Measurements from ENCODE around the gene ODAD2.

ODAD2 gene

DNA sequence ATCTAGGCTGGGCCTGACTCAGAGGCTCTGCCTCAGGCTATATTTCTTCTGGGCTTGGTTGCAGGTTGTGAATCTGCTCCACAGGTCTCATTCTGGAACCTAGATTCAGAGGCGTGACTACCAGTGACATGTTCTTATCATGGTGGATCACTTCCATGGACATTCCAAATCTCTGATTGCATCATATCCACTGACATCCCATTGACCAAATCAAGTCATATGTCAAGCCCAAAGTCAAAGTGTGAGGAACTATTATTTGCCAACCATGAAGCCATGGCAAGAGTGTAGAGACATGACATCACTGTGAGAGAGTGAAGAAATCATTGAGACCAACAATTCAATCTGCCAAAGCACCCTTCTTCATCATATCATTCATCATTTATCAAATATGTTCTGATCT lies 11.9 kb upstream of the ODAD2 start:
- Histone ChIP-seq H3K9me2 (replicated peaks; ENCODE audit: low read depth, low read length) (no peaks in the 10 kb centered on the region), H3K36me3 (ENCODE audit: insufficient read depth, low read length) (no peaks in the 10 kb centered on the region), H3K9ac (ENCODE audit: low read depth, low read length, poor library complexity, severe bottlenecking) (no peak overlapping the region), H3K4me1 (ENCODE audit: insufficient read depth, low read length, poor library complexity, severe bottlenecking) (no peaks in the 10 kb centered on the region), H2AFZ (ENCODE audit: low read length) (no peak overlapping the region), H3K4me2 (ENCODE audit: low read depth, low read length, poor library complexity, severe bottlenecking) (no peak overlapping the region), H3F3A (ENCODE audit: low read depth) (no peaks in the 10 kb centered on the region), H3K79me2 (ENCODE audit: insufficient read depth, low read length) (no peaks in the 10 kb centered on the region), H4K20me1 (ENCODE audit: insufficient read depth, low read length, poor library complexity, severe bottlenecking) (no peaks in the 10 kb centered on the region), H3K4me3 (ENCODE audit: low read length, poor library complexity, severe bottlenecking) (no peak overlapping the region), H3K27me3 (ENCODE audit: insufficient read depth, low read length, poor library complexity, severe bottlenecking) (no peaks in the 10 kb centered on the region), H3K9me3 (ENCODE audit: insufficient read depth, low read depth, low read length) (no peaks in the 10 kb centered on the region)
- TF ChIP-seq EZH2phosphoT487 (IDR thresholded peaks at IDR 0.05; ENCODE audit: borderline replicate concordance): no peak

DNA sequence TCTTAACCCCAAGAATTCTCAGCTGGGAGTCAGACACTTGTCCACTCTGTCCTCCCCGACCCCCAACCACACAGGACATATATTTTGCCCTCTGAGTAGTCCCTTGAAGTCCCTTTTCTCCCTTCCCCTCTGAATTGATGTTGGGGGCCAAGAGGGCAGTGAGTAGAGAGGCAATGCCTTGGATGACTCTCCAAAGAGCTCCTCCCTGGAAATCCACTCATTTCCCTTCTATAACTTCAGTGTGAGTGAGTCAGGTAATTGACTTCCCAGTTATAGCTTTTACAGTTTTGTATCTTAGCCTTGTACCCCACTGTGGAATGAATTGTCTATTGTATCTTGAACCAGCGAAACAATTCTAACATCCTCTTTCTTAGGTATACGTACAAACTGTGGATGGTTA lies 9.2 kb upstream of the ODAD2 start:
- Histone ChIP-seq H3K27me3 (ENCODE audit: insufficient read depth, low read length, poor library complexity, severe bottlenecking) (no peaks in the 10 kb centered on the region), H3K4me1 (ENCODE audit: insufficient read depth, low read length, poor library complexity, severe bottlenecking) (no peaks in the 10 kb centered on the region), H3K9ac (ENCODE audit: low read depth, low read length, poor library complexity, severe bottlenecking) (no peak overlapping the region), H2AFZ (ENCODE audit: low read length) (no peak overlapping the region), H3K9me2 (replicated peaks; ENCODE audit: low read depth, low read length) (no peaks in the 10 kb centered on the region), H3K4me3 (ENCODE audit: low read length, poor library complexity, severe bottlenecking) (no peak overlapping the region), H3K36me3 (ENCODE audit: insufficient read depth, low read length) (no peaks in the 10 kb centered on the region), H3K9me3 (ENCODE audit: insufficient read depth, low read depth, low read length) (no peaks in the 10 kb centered on the region), H3K79me2 (ENCODE audit: insufficient read depth, low read length) (no peaks in the 10 kb centered on the region), H3F3A (ENCODE audit: low read depth) (no peaks in the 10 kb centered on the region), H3K4me2 (ENCODE audit: low read depth, low read length, poor library complexity, severe bottlenecking) (no peak overlapping the region), H4K20me1 (ENCODE audit: insufficient read depth, low read length, poor library complexity, severe bottlenecking) (no peaks in the 10 kb centered on the region)
- TF ChIP-seq, protein P1, sequence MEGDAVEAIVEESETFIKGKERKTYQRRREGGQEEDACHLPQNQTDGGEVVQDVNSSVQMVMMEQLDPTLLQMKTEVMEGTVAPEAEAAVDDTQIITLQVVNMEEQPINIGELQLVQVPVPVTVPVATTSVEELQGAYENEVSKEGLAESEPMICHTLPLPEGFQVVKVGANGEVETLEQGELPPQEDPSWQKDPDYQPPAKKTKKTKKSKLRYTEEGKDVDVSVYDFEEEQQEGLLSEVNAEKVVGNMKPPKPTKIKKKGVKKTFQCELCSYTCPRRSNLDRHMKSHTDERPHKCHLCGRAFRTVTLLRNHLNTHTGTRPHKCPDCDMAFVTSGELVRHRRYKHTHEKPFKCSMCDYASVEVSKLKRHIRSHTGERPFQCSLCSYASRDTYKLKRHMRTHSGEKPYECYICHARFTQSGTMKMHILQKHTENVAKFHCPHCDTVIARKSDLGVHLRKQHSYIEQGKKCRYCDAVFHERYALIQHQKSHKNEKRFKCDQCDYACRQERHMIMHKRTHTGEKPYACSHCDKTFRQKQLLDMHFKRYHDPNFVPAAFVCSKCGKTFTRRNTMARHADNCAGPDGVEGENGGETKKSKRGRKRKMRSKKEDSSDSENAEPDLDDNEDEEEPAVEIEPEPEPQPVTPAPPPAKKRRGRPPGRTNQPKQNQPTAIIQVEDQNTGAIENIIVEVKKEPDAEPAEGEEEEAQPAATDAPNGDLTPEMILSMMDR (conservative IDR thresholded peaks at IDR 0.05; ENCODE audit: low read length): no peak
- no peak for TF ChIP-seq EZH2phosphoT487 (IDR thresholded peaks at IDR 0.05; ENCODE audit: borderline replicate concordance)

DNA sequence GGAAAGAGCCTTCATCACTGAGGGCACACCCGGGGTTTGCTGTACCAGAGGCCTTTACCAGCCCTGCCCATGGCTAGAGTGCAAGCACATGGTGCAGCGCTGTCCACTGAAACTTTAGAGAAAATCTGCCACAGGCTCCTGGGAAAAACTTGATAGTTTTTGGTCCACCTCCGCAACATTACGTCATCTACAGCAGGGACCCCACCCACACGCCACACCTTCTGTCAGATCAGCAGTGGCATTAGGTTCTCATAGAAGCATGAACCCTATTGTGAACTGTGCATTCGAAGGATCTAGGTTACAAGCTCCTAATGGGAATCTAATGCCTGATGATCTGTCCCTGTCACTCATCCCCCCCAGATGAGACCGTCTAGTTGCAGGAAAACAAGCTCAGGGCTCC lies 2.5 kb upstream of the ODAD2 start:
- no peak overlapping the region for H3K4me3 ChIP-seq (ENCODE audit: low read length, poor library complexity, severe bottlenecking)
- H3K4me1 ChIP-seq (ENCODE audit: insufficient read depth, low read length, poor library complexity, severe bottlenecking): peaks cover 14% of the 10 kb centered on the region
- H3F3A ChIP-seq (ENCODE audit: low read depth): no peaks in the 10 kb centered on the region
- no peaks in the 10 kb centered on the region for H3K36me3 ChIP-seq (ENCODE audit: insufficient read depth, low read length)
- no peaks in the 10 kb centered on the region for H3K79me2 ChIP-seq (ENCODE audit: insufficient read depth, low read length)
- no peaks in the 10 kb centered on the region for H3K9me2 ChIP-seq (replicated peaks; ENCODE audit: low read depth, low read length)
- no peaks in the 10 kb centered on the region for H3K27me3 ChIP-seq (ENCODE audit: insufficient read depth, low read length, poor library complexity, severe bottlenecking)
- H3K9me3 ChIP-seq (ENCODE audit: insufficient read depth, low read depth, low read length): no peaks in the 10 kb centered on the region
- no peak overlapping the region for H2AFZ ChIP-seq (ENCODE audit: low read length)
- TF ChIP-seq, protein P1 (conservative IDR thresholded peaks at IDR 0.05; ENCODE audit: low read length): no peak
- no peak for TF ChIP-seq EZH2phosphoT487 (IDR thresholded peaks at IDR 0.05; ENCODE audit: borderline replicate concordance)
- H3K9ac ChIP-seq (ENCODE audit: low read depth, low read length, poor library complexity, severe bottlenecking): no peak overlapping the region
- H3K4me2 ChIP-seq (ENCODE audit: low read depth, low read length, poor library complexity, severe bottlenecking): no peak overlapping the region
- no peaks in the 10 kb centered on the region for H4K20me1 ChIP-seq (ENCODE audit: insufficient read depth, low read length, poor library complexity, severe bottlenecking)

DNA sequence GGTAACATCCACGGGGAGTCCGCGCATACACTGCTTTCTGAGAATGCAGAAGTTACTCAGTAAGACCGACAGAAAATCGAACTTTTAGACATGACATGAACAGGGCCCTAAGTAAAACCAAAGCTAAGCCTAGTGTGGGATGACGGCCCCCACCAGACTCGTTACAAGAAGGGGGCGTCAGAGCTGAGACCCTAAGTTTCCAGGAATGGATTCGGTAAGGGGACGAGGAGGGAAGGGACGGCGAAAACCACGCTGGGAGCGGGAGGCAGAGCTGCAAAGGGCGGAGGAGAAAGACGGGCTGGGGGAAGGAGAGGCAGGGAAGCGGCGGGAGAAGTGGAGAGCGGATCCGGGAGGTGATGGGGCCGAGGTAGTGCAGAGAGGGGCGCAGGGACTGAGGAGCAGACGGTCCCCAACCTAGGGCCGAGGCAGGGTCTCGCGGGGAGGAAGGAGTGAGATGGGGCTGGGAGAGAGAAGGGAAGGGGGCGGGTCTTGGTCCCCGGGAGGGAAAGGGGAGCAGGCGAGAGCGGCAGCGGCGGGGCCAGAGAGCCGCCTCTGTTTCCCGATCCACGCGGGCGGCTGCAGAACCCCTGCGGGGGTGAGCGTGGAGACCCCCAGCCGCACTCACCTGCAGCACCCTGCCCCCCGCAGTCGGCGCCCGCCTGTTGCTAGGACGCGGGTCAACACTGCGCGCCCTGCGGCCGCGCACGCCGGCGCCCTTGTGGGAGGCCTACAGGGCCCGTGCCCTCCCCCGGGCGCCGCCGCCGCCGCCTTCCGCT lies 513 bp downstream of the ODAD2 start:
- TF ChIP-seq, protein P1 (conservative IDR thresholded peaks at IDR 0.05; ENCODE audit: low read length): no peak
- no peak for TF ChIP-seq EZH2phosphoT487 (IDR thresholded peaks at IDR 0.05; ENCODE audit: borderline replicate concordance)
- Histone ChIP-seq H3K9me3 (ENCODE audit: insufficient read depth, low read depth, low read length) (no peaks in the 10 kb centered on the region), H3K4me3 (ENCODE audit: low read length, poor library complexity, severe bottlenecking) (peak overlapping the region; percentile 88), H4K20me1 (ENCODE audit: insufficient read depth, low read length, poor library complexity, severe bottlenecking) (no peaks in the 10 kb centered on the region), H3K27me3 (ENCODE audit: insufficient read depth, low read length, poor library complexity, severe bottlenecking) (no peaks in the 10 kb centered on the region), H3K9ac (ENCODE audit: low read depth, low read length, poor library complexity, severe bottlenecking) (peak overlapping the region; percentile 88), H3F3A (ENCODE audit: low read depth) (no peaks in the 10 kb centered on the region; the same call in 1 of the 2 replicates), H3K36me3 (ENCODE audit: insufficient read depth, low read length) (no peaks in the 10 kb centered on the region), H3K4me2 (ENCODE audit: low read depth, low read length, poor library complexity, severe bottlenecking) (peak overlapping the region; percentile 76), H3K9me2 (replicated peaks; ENCODE audit: low read depth, low read length) (no peaks in the 10 kb centered on the region), H3K79me2 (ENCODE audit: insufficient read depth, low read length) (no peaks in the 10 kb centered on the region), H3K4me1 (ENCODE audit: insufficient read depth, low read length, poor library complexity, severe bottlenecking) (peaks cover 14% of the 10 kb centered on the region), H2AFZ (ENCODE audit: low read length) (peak overlapping the region; percentile 99)

Data from Loucy (cell line).